T-cell (primary cell): ENCODE results near the gene RPAP3. TPM values are rescaled to one million over a fixed set of nuclear protein-coding genes. Genes with fewer than 3 reads are reported as not detected.

ENCODE experiments used
- total RNA-seq, 35 experiments: library from RNA in 6 of 35; stranded (reverse) in 6 of 35; fragments of 120-200 nt in 1 of 35; gene quantifications; one replicate each; pipeline versions ENCODE4 v1.2.1 to v1.2.4 and lab custom pipeline; 2013 to 2026

The RPAP3 gene
- total RNA-seq, 5 donors from 2014 or later (not counting 1 experiment from before 2014, with no cell fraction given), result 24.0 to 33.5 (median 29.4) TPM

Other genes starting within 250 kb of the RPAP3 start
- not detected for gene ENDOU, start 19.5 kb upstream of the RPAP3 start, total RNA-seq
- under 1 TPM; 0.25 to 0.99 (median 0.82) TPM for gene RAPGEF3, start 52.9 kb upstream of the RPAP3 start, total RNA-seq
- 10 to 100 TPM in 3 of 5 donors, 1 to 10 TPM in 2; 5.8 to 13.7 (median 10.2) TPM for gene SLC48A1, start 67.2 kb upstream of the RPAP3 start, total RNA-seq
- 100 to 1,000 TPM; 142 to 192 (median 165) TPM for gene HDAC7, start 113.9 kb upstream of the RPAP3 start, total RNA-seq
- gene VDR, start 199.0 kb upstream of the RPAP3 start, total RNA-seq, result 1 to 10 TPM in 3 of 5 donors, under 1 TPM in 2; 0.43 to 4.1 (median 3.2) TPM